Endodermal cell (in vitro differentiated cells): ENCODE results near the gene FILIP1. TPM values are rescaled to one million over a fixed set of nuclear protein-coding genes. Genes with fewer than 3 reads are reported as not detected.

Experiments
- DNase-seq: peaks from one replicate; pipeline ENCODE4 v3.0.0-alpha.2; 2017
- H3K27ac ChIP-seq: 2 replicates; pipeline ENCODE4 v1.5.1; 2013; ENCODE audit warnings: mild to moderate bottlenecking, low read depth, low read length, moderate library complexity
- H3K27me3 ChIP-seq: 2 replicates; pipeline ENCODE4 v1.6.1; 2013; ENCODE audit warnings: mild to moderate bottlenecking, low read length, moderate library complexity; ENCODE audit not compliant: insufficient read depth, control insufficient read depth, poor library complexity, severe bottlenecking
- H3K36me3 ChIP-seq: 2 replicates; pipeline ENCODE4 v1.7.0; 2013; ENCODE audit warnings: mild to moderate bottlenecking, low read length, moderate library complexity; ENCODE audit not compliant: control insufficient read depth, insufficient read depth
- H3K4me1 ChIP-seq: one replicate; pipeline ENCODE4 v1.7.0; 2013; ENCODE audit warnings: low read length; ENCODE audit not compliant: control insufficient read depth, insufficient read depth
- H3K4me3 ChIP-seq: 2 replicates; pipeline ENCODE4 v1.5.1; 2013; ENCODE audit warnings: mild to moderate bottlenecking, low read length, moderate library complexity
- H3K9ac ChIP-seq: 2 replicates; pipeline ENCODE4 v1.6.1; 2013; ENCODE audit warnings: mild to moderate bottlenecking, low read length, moderate library complexity; ENCODE audit not compliant: poor library complexity, severe bottlenecking; ENCODE audit errors: extremely low read depth
- H3K9me3 ChIP-seq: 2 replicates; pipeline ENCODE4 v1.6.1; 2013; ENCODE audit warnings: mild to moderate bottlenecking, low read length, moderate library complexity; ENCODE audit not compliant: control insufficient read depth
- H3K27ac Mint-ChIP-seq: 2 replicates; pipeline ENCODE4 v1.8.0; 2020; ENCODE audit warnings: mixed read lengths
- H3K27me3 Mint-ChIP-seq: 2 replicates; pipeline ENCODE4 v1.8.0; 2021; ENCODE audit warnings: mild to moderate bottlenecking, mixed read lengths; ENCODE audit not compliant: insufficient read depth
- H3K36me3 Mint-ChIP-seq: 2 replicates; pipeline ENCODE4 v1.8.0; 2020; ENCODE audit warnings: low read depth, mixed read lengths
- H3K4me1 Mint-ChIP-seq: 2 replicates; pipeline ENCODE4 v1.8.0; 2020; ENCODE audit warnings: mixed read lengths
- H3K4me3 Mint-ChIP-seq: 2 replicates; pipeline ENCODE4 v1.8.0; 2020; ENCODE audit warnings: mild to moderate bottlenecking, moderate library complexity, mixed read lengths
- H3K9me3 Mint-ChIP-seq: 2 replicates; pipeline ENCODE4 v1.8.0; 2020; ENCODE audit warnings: mild to moderate bottlenecking, mixed read lengths
- WGBS, 2 experiments: methylation state at CpG; one replicate each; pipeline versions ENCODE4 v1.1.5 to v1.1.7; 2013; ENCODE audit warnings: missing lambda C conversion rate in 2 of 2, mixed read lengths in 1 of 2; ENCODE audit not compliant: insufficient coverage in 1 of 2, insufficient read length in 1 of 2; 5-methylcytosine and 5-hydroxymethylcytosine counted together
- total RNA-seq, 2 donors: library from RNA; stranded (reverse); fragmentation: NEBNext Ultra II Directional in 1 of 2; extraction: Animal tissue kit (Norgen Biotek cat#: 25700) in 1 of 2; gene quantifications; 2 replicates in 1 of 2; 3 replicates in 1 of 2; pipeline ENCODE4 v1.2.1, GENCODE V29; 2021
- TF ChIP-seq, protein P1 (sequence below): fragments of 200-600 bp; sonication (generic); conservative IDR thresholded peaks from 2 replicates; pipeline ENCODE4 v1.5.0; 2021; ENCODE audit warnings: antibody characterized with exemption, mild to moderate bottlenecking

The FILIP1 gene
- total RNA-seq, 2 donors from 2014 or later: 0.35 TPM

DNA sequence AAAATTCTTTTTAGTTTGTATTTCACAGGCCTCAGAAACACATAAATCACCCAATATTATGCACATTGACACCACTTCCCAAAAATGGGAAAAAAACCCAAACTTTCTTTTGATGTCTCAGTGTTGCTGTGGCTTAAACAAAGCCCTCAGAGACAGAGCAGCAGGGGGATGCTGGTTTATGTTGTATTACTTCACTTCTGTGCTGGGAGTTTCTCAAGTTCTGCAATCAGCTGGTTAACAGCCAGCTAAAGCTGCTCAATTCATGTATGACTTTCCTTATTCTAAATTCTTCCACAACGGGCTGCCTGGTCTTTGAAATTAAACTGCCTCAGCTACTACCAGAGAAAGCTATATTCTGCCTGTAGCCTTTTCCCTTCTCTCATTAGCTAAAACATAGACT lies 5.6 kb downstream of the FILIP1 start:
- Histone ChIP-seq H3K9ac (no peak overlapping the region), H3K4me3 (no peak overlapping the region), H3K9me3 (no peaks in the 10 kb centered on the region), H3K4me1 (peaks cover 3% of the 10 kb centered on the region), H3K27me3 (no peaks in the 10 kb centered on the region), H3K36me3 (no peaks in the 10 kb centered on the region), H3K27ac (no peak overlapping the region)
- no peak for DNase-seq
- Mint-ChIP-seq H3K9me3 (no peaks in the 10 kb centered on the region), H3K27me3 (no peaks in the 10 kb centered on the region), H3K27ac (no peak overlapping the region), H3K4me1 (peaks cover 12% of the 10 kb centered on the region), H3K4me3 (no peak overlapping the region), H3K36me3 (no peaks in the 10 kb centered on the region)
- WGBS, 2 experiments: 33 to 64% methylated on average over 1 of the region's 1 CpG
- TF ChIP-seq, protein P1, sequence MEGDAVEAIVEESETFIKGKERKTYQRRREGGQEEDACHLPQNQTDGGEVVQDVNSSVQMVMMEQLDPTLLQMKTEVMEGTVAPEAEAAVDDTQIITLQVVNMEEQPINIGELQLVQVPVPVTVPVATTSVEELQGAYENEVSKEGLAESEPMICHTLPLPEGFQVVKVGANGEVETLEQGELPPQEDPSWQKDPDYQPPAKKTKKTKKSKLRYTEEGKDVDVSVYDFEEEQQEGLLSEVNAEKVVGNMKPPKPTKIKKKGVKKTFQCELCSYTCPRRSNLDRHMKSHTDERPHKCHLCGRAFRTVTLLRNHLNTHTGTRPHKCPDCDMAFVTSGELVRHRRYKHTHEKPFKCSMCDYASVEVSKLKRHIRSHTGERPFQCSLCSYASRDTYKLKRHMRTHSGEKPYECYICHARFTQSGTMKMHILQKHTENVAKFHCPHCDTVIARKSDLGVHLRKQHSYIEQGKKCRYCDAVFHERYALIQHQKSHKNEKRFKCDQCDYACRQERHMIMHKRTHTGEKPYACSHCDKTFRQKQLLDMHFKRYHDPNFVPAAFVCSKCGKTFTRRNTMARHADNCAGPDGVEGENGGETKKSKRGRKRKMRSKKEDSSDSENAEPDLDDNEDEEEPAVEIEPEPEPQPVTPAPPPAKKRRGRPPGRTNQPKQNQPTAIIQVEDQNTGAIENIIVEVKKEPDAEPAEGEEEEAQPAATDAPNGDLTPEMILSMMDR: no peak

DNA sequence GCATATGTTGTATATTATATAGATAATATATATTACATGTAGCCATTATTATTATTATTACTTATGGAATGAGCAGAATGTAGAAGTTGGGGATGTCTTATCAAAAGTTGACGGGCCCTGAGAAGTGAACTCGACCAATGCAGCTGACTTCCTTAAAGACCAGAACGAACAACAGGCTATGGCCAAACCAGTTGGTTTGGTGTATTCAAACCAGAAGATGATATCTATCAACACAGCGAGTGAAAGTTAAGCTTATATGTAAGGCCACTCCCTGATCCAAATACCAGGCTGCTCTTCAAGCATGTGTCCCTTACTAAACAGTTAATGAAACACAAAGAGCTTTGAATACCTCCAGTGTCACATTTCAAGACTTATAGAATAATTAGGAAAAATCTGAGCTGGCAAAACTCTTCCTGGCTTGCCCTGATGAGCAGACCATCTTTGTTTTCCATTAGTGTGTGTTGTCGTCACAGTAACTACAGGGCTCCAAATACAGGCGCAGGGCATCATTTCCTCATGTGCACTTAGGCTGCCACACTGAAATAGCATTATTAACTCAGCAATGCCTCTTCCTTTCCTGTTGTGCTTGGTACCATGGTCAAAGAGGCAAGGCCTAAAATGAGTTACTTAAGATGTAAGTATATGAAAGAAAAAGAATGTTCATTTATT lies 6.6 kb downstream of the FILIP1 start:
- H3K9me3 ChIP-seq: no peaks in the 10 kb centered on the region
- no peaks in the 10 kb centered on the region for H3K9me3 Mint-ChIP-seq
- H3K36me3 ChIP-seq: no peaks in the 10 kb centered on the region
- no peaks in the 10 kb centered on the region for H3K27me3 Mint-ChIP-seq
- peaks cover 12% of the 10 kb centered on the region for H3K4me1 Mint-ChIP-seq
- no peaks in the 10 kb centered on the region for H3K27me3 ChIP-seq
- no peaks in the 10 kb centered on the region for H3K36me3 Mint-ChIP-seq
- TF ChIP-seq, protein P1: no peak
- peaks cover 3% of the 10 kb centered on the region for H3K4me1 ChIP-seq
- H3K4me3 Mint-ChIP-seq: no peak overlapping the region
- no peak overlapping the region for H3K9ac ChIP-seq
- no peak overlapping the region for H3K4me3 ChIP-seq
- no peak overlapping the region for H3K27ac Mint-ChIP-seq
- WGBS, 2 experiments: 90 to 94% methylated on average over 4 to 6 of the region's 6 CpGs
- H3K27ac ChIP-seq: no peak overlapping the region
- DNase-seq: no peak

DNA sequence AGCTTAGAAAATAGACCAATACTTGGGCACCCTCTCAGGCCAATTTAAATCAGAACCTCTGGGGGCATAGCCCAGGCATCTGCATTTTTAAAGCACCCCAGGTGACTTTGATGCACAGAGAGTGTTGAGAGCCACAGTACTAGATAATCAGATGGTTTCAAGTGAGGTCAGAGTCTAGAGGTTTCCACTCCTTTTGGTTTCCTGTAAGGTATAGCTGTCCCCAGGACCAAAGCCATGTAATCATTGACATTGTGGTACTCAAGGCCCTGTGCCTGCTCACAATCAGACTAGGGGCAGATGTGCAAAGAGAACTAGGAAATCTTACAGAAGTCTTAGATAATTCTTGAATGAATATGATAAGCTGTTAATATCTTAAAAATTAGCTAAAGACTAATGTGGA lies 9.1 kb downstream of the FILIP1 start:
- Histone ChIP-seq H3K27ac (no peak overlapping the region), H3K36me3 (no peaks in the 10 kb centered on the region), H3K4me1 (peaks cover 6% of the 10 kb centered on the region), H3K9ac (no peak overlapping the region), H3K27me3 (no peaks in the 10 kb centered on the region), H3K4me3 (no peak overlapping the region), H3K9me3 (no peaks in the 10 kb centered on the region)
- DNase-seq: no peak
- Mint-ChIP-seq H3K4me1 (peaks cover 18% of the 10 kb centered on the region), H3K27ac (no peak overlapping the region), H3K9me3 (no peaks in the 10 kb centered on the region), H3K36me3 (no peaks in the 10 kb centered on the region), H3K4me3 (no peak overlapping the region), H3K27me3 (no peaks in the 10 kb centered on the region)
- TF ChIP-seq, protein P1: no peak
